GM04503 (cell line): ENCODE data around the gene TMEM139.
A peak's percentile ranks its signal among the peaks of the same experiment; 100 is the strongest.

Experiments used
- DNase-seq: peaks from one replicate; pipeline ENCODE4 v3.0.0-alpha.2; 2012; ENCODE audit warnings: low read depth

The TMEM139 gene

GRCh38 chr7:143284591-143285469 is at the start of gene TMEM139:
TSS of gene TMEM139 (plus strand) at chr7:143284958. CDS start at chr7:143285958, 1,000 bp downstream.
- DNase-seq = no peak

GRCh38 chr7:143235561-143235960 is 49.2 kb upstream of the TMEM139 start:
- no peak for DNase-seq

GRCh38 chr7:143236408-143236990 is 48.3 kb upstream of the TMEM139 start:
- DNase-seq = no peak

GRCh38 chr7:143237366-143237765 is 47.4 kb upstream of the TMEM139 start:
- DNase-seq = no peak

- DNase-seq = no peak
Observed at GRCh38 chr7:143238289-143238980, 46.3 kb upstream of the TMEM139 start.

- DNase-seq = peak; percentile 11
Observed at GRCh38 chr7:143239813-143240212, 44.9 kb upstream of the TMEM139 start.

GRCh38 chr7:143240291-143241168 is 44.2 kb upstream of the TMEM139 start:
- peak; percentile 55 for DNase-seq

GRCh38 chr7:143242306-143242705 is 42.5 kb upstream of the TMEM139 start:
- no peak for DNase-seq

GRCh38 chr7:143243111-143243510 is 41.6 kb upstream of the TMEM139 start:
- no peak for DNase-seq

- DNase-seq = no peak
Observed at GRCh38 chr7:143243614-143244013, 41.1 kb upstream of the TMEM139 start.

GRCh38 chr7:143244321-143244720 is 40.4 kb upstream of the TMEM139 start:
- DNase-seq = no peak

- DNase-seq = peak; percentile 32
Observed at GRCh38 chr7:143245123-143245522, 39.6 kb upstream of the TMEM139 start.

- no peak for DNase-seq
Observed at GRCh38 chr7:143247372-143247771, 37.4 kb upstream of the TMEM139 start.

GRCh38 chr7:143248761-143249354 is 35.9 kb upstream of the TMEM139 start:
- no peak for DNase-seq

- DNase-seq = no peak
Observed at GRCh38 chr7:143250199-143250598, 34.6 kb upstream of the TMEM139 start.

- no peak for DNase-seq
Observed at GRCh38 chr7:143250822-143251221, 33.9 kb upstream of the TMEM139 start.

- no peak for DNase-seq
Observed at GRCh38 chr7:143252006-143252405, 32.8 kb upstream of the TMEM139 start.

GRCh38 chr7:143255564-143255963 is 29.2 kb upstream of the TMEM139 start:
- no peak for DNase-seq

GRCh38 chr7:143256325-143256724 is 28.4 kb upstream of the TMEM139 start:
- DNase-seq = no peak

GRCh38 chr7:143256932-143257331 is 27.8 kb upstream of the TMEM139 start:
- DNase-seq = no peak

GRCh38 chr7:143257501-143257900 is 27.3 kb upstream of the TMEM139 start:
- no peak for DNase-seq
